Measurements from ENCODE around the gene TSPAN6.

GRCh38 chrX:100650841-100651240 is 14.2 kb upstream of the TSPAN6 start:
- TF ChIP-seq CTCF (IDR thresholded peaks at IDR 0.05) (no peak), POLR2A (IDR thresholded peaks at IDR 0.05) (no peak), POLR2AphosphoS5 (IDR thresholded peaks at IDR 0.05) (no peak)

All from suprapubic skin (tissue), 4 donors.